Forelimb muscle (tissue), 1 donor: ENCODE measurements around the gene PON1. TPM values are rescaled to one million over a fixed set of nuclear protein-coding genes. Genes with fewer than 3 reads are reported as not detected.

ENCODE experiments used
- DNase-seq: peaks from one replicate; pipeline ENCODE4 v3.0.0-alpha.2; 2013; ENCODE audit warnings: low read depth
- polyA plus RNA-seq: library from polyadenylated mRNA; unstranded; fragments of 120-200 nt; gene quantifications from one replicate; pipeline ENCODE4 v1.2.1, GENCODE V29; 2013; ENCODE audit not compliant: insufficient read length

The PON1 gene
- polyA plus RNA-seq, 1 donor, result 0.47 TPM

GRCh38 chr7:95253986-95254385 is 70.3 kb downstream of the PON1 start:
- no peak for DNase-seq

DNA sequence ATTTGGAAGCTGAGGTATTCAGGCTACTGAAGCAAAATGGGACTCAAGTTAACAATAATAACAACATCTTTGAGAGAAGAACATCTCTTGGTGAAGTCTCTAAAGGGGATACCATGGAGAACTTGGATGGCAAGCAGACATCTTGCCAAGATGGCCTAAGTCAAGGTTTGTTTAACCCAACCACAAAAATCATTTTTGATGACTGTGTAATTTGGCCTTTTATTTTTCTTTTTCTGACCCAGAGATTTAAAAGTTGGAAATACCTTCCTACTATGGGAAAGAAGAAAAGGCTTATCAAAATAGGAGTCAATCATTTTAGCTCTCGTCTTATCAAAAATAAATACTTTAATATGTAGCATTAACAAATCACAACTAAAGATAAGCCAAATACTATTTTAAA is 72.4 kb downstream of the PON1 start:
- no peak for DNase-seq

- DNase-seq, result no peak
These were observed 73.8 kb downstream of the PON1 start for GRCh38 chr7:95250571-95250970.

Other genes starting within 250 kb of the PON1 start
- 3.8 TPM for gene PON3, start 71.8 kb upstream of the PON1 start, polyA plus RNA-seq
- gene PON2, start 110.5 kb upstream of the PON1 start, polyA plus RNA-seq, result 115 TPM
- 32.5 TPM for gene ASB4, start 161.4 kb upstream of the PON1 start, polyA plus RNA-seq